Measurements from ENCODE around the gene SLC22A23. TPM values are rescaled to one million over a fixed set of nuclear protein-coding genes. Genes with fewer than 3 reads are reported as not detected.

Gene SLC22A23
- total RNA-seq, 2 experiments from 2014 or later, result 13.4 to 13.6 TPM

DNA sequence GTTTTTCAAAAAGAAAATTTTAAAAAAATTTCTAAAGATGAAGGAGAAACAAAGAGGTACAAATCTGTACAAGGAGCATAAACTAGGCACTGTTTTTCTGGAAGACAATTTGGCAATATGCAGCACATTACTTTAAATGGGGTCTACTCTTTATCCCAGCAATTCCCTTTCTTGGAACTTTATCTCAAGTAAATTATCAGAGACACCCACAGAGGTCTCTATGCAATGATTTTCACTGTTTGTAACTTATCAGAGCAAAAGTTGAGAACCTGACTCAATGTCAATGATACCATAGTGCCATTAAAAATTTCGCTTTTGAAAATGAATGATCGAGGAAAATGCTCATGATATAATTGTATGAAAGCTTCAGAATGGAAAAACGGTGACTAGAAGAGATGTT is 35.7 kb downstream of the SLC22A23 start:
- CTCF ChIA-PET, result no interaction called here
- intact Hi-C loops (cut with DNase I, micrococcal nuclease), result no loop called here
- POLR2A ChIA-PET, result interaction anchor here (1.3 kb wide), 1 partner anchor 32 kb away, joined by 3 read pairs; no protein-coding TSS in a partner anchor

DNA sequence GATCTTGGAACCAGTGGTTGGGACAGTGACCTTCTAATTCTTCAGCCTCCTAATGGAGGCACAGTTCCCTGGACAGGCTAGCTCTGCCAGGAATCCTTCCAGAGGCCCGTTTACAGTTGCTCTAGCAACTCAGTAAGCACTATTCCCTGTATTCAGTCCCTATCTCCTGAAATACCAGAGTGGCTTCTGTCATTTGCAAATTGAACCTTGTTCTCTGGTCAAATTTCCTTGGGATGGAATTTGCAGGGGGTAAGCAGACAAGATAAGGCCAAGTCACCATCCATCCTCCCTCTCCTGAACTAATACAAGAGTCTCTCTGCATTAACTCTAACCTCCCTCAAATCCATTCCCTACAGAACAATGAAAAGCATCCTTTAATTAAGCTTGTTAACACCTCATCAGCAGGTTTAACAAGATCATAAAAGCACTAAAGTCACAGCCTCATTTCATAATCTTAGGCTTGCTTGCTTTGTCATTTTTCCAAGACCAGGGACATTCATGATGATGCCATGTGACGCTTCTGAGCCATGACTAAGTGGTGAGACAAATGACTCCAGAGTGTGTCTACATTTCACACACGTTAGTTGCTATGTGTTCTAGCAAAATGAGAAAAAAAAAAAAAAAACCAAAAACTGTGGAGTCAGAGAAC is 37.1 kb downstream of the SLC22A23 start:
- TF ChIP-seq, protein P1, sequence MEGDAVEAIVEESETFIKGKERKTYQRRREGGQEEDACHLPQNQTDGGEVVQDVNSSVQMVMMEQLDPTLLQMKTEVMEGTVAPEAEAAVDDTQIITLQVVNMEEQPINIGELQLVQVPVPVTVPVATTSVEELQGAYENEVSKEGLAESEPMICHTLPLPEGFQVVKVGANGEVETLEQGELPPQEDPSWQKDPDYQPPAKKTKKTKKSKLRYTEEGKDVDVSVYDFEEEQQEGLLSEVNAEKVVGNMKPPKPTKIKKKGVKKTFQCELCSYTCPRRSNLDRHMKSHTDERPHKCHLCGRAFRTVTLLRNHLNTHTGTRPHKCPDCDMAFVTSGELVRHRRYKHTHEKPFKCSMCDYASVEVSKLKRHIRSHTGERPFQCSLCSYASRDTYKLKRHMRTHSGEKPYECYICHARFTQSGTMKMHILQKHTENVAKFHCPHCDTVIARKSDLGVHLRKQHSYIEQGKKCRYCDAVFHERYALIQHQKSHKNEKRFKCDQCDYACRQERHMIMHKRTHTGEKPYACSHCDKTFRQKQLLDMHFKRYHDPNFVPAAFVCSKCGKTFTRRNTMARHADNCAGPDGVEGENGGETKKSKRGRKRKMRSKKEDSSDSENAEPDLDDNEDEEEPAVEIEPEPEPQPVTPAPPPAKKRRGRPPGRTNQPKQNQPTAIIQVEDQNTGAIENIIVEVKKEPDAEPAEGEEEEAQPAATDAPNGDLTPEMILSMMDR (IDR thresholded peaks at IDR 0.05), result no peak
- H3K4me3 ChIP-seq (ENCODE audit: low read length), result no peak overlapping the region
- no peaks in the 10 kb centered on the region for H3K36me3 ChIP-seq (ENCODE audit: insufficient read depth, low read length)
- intact Hi-C loops (cut with DNase I, micrococcal nuclease), result no loop called here
- H3K9me3 ChIP-seq (ENCODE audit: control insufficient read depth in 1 of 2, insufficient read depth in 1 of 2, low read length in 2 of 2), result no peaks in the 10 kb centered on the region
- no peak overlapping the region for H3K27ac Mint-ChIP-seq
- ChIA-PET POLR2A (no interaction called here), CTCF (interaction anchor here (0.7 kb wide), 1 partner anchor 559 kb away, joined by 3 read pairs; no protein-coding TSS in a partner anchor)
- H3K4me3 Mint-ChIP-seq, result no peak overlapping the region
- no peak overlapping the region for H3K27ac ChIP-seq (ENCODE audit: low read depth in 1 of 2, low read length in 2 of 2)
- ATAC-seq (ENCODE audit: poor library complexity), result no peak
- peaks cover 4% of the 10 kb centered on the region for H3K4me1 ChIP-seq (ENCODE audit: insufficient read depth, low read length)
- DNase-seq, result no peak
- no peaks in the 10 kb centered on the region for H3K36me3 Mint-ChIP-seq (ENCODE audit: low read depth)
- H3K9me3 Mint-ChIP-seq, result no peaks in the 10 kb centered on the region
- H3K27me3 ChIP-seq (ENCODE audit: control insufficient read depth in 1 of 2, insufficient read depth in 2 of 2, low read length in 2 of 2), result no peaks in the 10 kb centered on the region
- H3K27me3 Mint-ChIP-seq, result no peaks in the 10 kb centered on the region
- H3K4me1 Mint-ChIP-seq (ENCODE audit: low read depth), result peaks cover 18% of the 10 kb centered on the region

More for the DNA sequence above, 35.7 kb downstream of the SLC22A23 start:
- H3K36me3 Mint-ChIP-seq (ENCODE audit: low read depth), result no peaks in the 10 kb centered on the region
- H3K27me3 Mint-ChIP-seq, result no peaks in the 10 kb centered on the region
- DNase-seq, result no peak
- no peaks in the 10 kb centered on the region for H3K9me3 ChIP-seq (ENCODE audit: control insufficient read depth in 1 of 2, insufficient read depth in 1 of 2, low read length in 2 of 2)
- no peaks in the 10 kb centered on the region for H3K9me3 Mint-ChIP-seq
- TF ChIP-seq, protein P1 (IDR thresholded peaks at IDR 0.05), result no peak
- H3K4me3 ChIP-seq (ENCODE audit: low read length), result no peak overlapping the region
- H3K27ac Mint-ChIP-seq, result no peak overlapping the region
- peaks cover 7% of the 10 kb centered on the region for H3K4me1 Mint-ChIP-seq (ENCODE audit: low read depth)
- H3K4me3 Mint-ChIP-seq, result no peak overlapping the region
- no peaks in the 10 kb centered on the region for H3K27me3 ChIP-seq (ENCODE audit: control insufficient read depth in 1 of 2, insufficient read depth in 2 of 2, low read length in 2 of 2)
- no peak overlapping the region for H3K27ac ChIP-seq (ENCODE audit: low read depth in 1 of 2, low read length in 2 of 2)
- H3K4me1 ChIP-seq (ENCODE audit: insufficient read depth, low read length), result no peaks in the 10 kb centered on the region
- no peak for ATAC-seq (ENCODE audit: poor library complexity)
- H3K36me3 ChIP-seq (ENCODE audit: insufficient read depth, low read length), result no peaks in the 10 kb centered on the region

DNA sequence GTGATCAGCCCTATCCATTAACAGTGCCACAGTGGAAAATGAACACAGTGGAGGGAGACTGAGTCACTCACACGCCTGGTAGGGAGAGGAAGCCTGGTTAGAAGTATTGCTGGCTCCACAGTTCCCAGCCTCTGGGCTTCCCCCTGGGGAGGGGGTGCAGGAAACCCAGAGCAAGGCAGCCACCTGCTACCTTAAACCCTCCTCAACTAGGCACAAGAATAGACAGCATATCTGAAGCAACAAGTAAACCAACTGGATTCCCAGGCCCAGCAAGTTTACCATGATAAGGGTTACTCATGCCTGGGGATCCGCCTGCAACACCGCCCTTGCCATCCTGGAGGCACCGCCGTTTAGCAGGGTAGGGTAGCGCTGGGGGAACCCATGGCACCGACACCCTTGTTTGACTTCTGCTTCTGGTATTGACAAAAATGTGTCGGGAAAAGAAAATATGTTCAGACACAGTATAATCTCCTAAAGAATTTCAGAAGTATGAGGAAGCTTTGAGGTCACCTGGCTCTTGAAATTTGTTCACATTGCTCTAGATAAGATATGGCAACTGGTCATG is 38.3 kb downstream of the SLC22A23 start:
- H3K4me3 ChIP-seq (ENCODE audit: low read length), result no peak overlapping the region

More for the DNA sequence above, 38.3 kb downstream of the SLC22A23 start:
- POLR2A ChIA-PET, result no interaction called here
- Mint-ChIP-seq H3K27me3 (no peaks in the 10 kb centered on the region), H3K4me1 (ENCODE audit: low read depth) (peaks cover 24% of the 10 kb centered on the region), H3K27ac (no peak overlapping the region), H3K9me3 (no peaks in the 10 kb centered on the region), H3K4me3 (no peak overlapping the region), H3K36me3 (ENCODE audit: low read depth) (no peaks in the 10 kb centered on the region)
- no peak for DNase-seq
- H3K27me3 ChIP-seq (ENCODE audit: control insufficient read depth in 1 of 2, insufficient read depth in 2 of 2, low read length in 2 of 2), result no peaks in the 10 kb centered on the region
- ATAC-seq (ENCODE audit: poor library complexity), result no peak
- no peak overlapping the region for H3K27ac ChIP-seq (ENCODE audit: low read depth in 1 of 2, low read length in 2 of 2)
- peaks cover 8% of the 10 kb centered on the region for H3K4me1 ChIP-seq (ENCODE audit: insufficient read depth, low read length)
- H3K9me3 ChIP-seq (ENCODE audit: control insufficient read depth in 1 of 2, insufficient read depth in 1 of 2, low read length in 2 of 2), result no peaks in the 10 kb centered on the region
- CTCF ChIA-PET, result no interaction called here
- TF ChIP-seq, protein P1 (IDR thresholded peaks at IDR 0.05), result no peak
- intact Hi-C loops (cut with DNase I, micrococcal nuclease), result no loop called here
- H3K36me3 ChIP-seq (ENCODE audit: insufficient read depth, low read length), result no peaks in the 10 kb centered on the region
